GM18951 (cell line): ENCODE results near the gene NIM1K.
"Not testable (repeated sequence)": the region's sequence is repeated elsewhere in the genome, so short reads cannot be mapped to it uniquely, and the experiment has no call there.

Experiments
- POLR2A ChIP-seq: IDR thresholded peaks from 4 replicates; pipeline ENCODE4 v1.6.1; 2011; ENCODE audit warnings: mild to moderate bottlenecking; ENCODE audit not compliant: insufficient read length, insufficient read depth; ENCODE audit errors: extremely low read depth
- in situ Hi-C: fragments of 300-500 bp; cut with MboI; formaldehyde crosslinking; loops from one replicate; pipeline ENCODE4 v1.12.0; 2022; ENCODE audit warnings: low sequenced_read_pairs, mixed read lengths, inconsistent platforms; ENCODE audit not compliant: unreplicated experiment

Gene NIM1K

GRCh38 chr5:43165323-43165722 lies 26.7 kb upstream of the NIM1K start:
- no peak for TF ChIP-seq POLR2A
- in situ Hi-C loops: no loop called here

GRCh38 chr5:43168175-43168574 lies 23.9 kb upstream of the NIM1K start:
- in situ Hi-C loops: no loop called here
- no peak for TF ChIP-seq POLR2A

GRCh38 chr5:43171451-43171850 lies 20.6 kb upstream of the NIM1K start:
- in situ Hi-C loops: no loop called here
- TF ChIP-seq POLR2A: no peak

- in situ Hi-C loops: no loop called here
- TF ChIP-seq POLR2A: no peak
Observed at GRCh38 chr5:43171926-43172325, 20.1 kb upstream of the NIM1K start.

- TF ChIP-seq POLR2A: no peak
- in situ Hi-C loops: no loop called here
Observed at GRCh38 chr5:43172779-43173178, 19.2 kb upstream of the NIM1K start.

- no peak for TF ChIP-seq POLR2A
- in situ Hi-C loops: no loop called here
Observed at GRCh38 chr5:43174586-43174985, 17.4 kb upstream of the NIM1K start.

- no peak for TF ChIP-seq POLR2A
- in situ Hi-C loops: no loop called here
Observed at GRCh38 chr5:43179836-43180235, 12.2 kb upstream of the NIM1K start.

- no peak for TF ChIP-seq POLR2A
- in situ Hi-C loops: no loop called here
Observed at GRCh38 chr5:43182421-43182820, 9.6 kb upstream of the NIM1K start.

GRCh38 chr5:43183101-43183500 lies 8.9 kb upstream of the NIM1K start:
- in situ Hi-C loops: not testable (repeated sequence)

GRCh38 chr5:43190755-43191603 lies 1.0 kb upstream of the NIM1K start:
- in situ Hi-C loops: no loop called here
- TF ChIP-seq POLR2A: no peak

GRCh38 chr5:43192558-43193180 lies 644 bp downstream of the NIM1K start:
- in situ Hi-C loops: no loop called here
- no peak for TF ChIP-seq POLR2A

GRCh38 chr5:43193181-43193893 lies 1.3 kb downstream of the NIM1K start:
- in situ Hi-C loops: no loop called here
- TF ChIP-seq POLR2A: no peak

- TF ChIP-seq POLR2A: no peak
- in situ Hi-C loops: no loop called here
Observed at GRCh38 chr5:43193894-43194265, 1.9 kb downstream of the NIM1K start.
